Colonic mucosa (tissue), 4 donors: Measurements from ENCODE around the gene STRADB. TPM values are rescaled to one million over a fixed set of nuclear protein-coding genes. Genes with fewer than 3 reads are reported as not detected.

ENCODE experiments used
- DNase-seq: peaks from one replicate; pipeline ENCODE4 v3.0.0-alpha.2; 2020
- H3K27ac ChIP-seq: fragments of 200-600 bp; one replicate; pipeline ENCODE4 v1.8.0; 2021
- H3K27me3 ChIP-seq: fragments of 200-600 bp; one replicate; pipeline ENCODE4 v1.8.0; 2021
- H3K36me3 ChIP-seq: fragments of 200-600 bp; one replicate; pipeline ENCODE4 v1.8.0; 2021
- H3K4me1 ChIP-seq: fragments of 200-600 bp; one replicate; pipeline ENCODE4 v1.8.0; 2021; ENCODE audit warnings: mild to moderate bottlenecking
- H3K4me3 ChIP-seq: fragments of 200-600 bp; one replicate; pipeline ENCODE4 v1.8.0; 2021
- H3K9ac ChIP-seq, 2 donors: one replicate each; pipeline ENCODE4 v1.7.0; 2013; ENCODE audit warnings: control low read depth in 2 of 2, low read depth in 2 of 2, low read length in 2 of 2
- H3K9me3 ChIP-seq: fragments of 200-600 bp; one replicate; pipeline ENCODE4 v1.8.0; 2021
- intact Hi-C: fragments of 100-400 bp; cut with DNase I; formaldehyde crosslinking; loops from one replicate; pipeline ENCODE4 v1.14.1; 2022
- total RNA-seq, 2 donors: library from RNA; stranded (reverse); fragmentation: NEBNext Ultra II Directional in 1 of 2; extraction: Animal tissue kit (Norgen Biotek cat#: 25700) in 1 of 2; gene quantifications; one replicate each; pipeline ENCODE4 v1.2.1, GENCODE V29; 2021
- TF ChIP-seq, protein P1 (sequence below): fragments of 200-600 bp; IDR thresholded peaks from one replicate; pipeline ENCODE4 v1.8.0; 2022; ENCODE audit warnings: antibody characterized with exemption, mild to moderate bottlenecking
- donor health status: healthy.
- donor health status: DM: no; HTN: no; CAD: no.
- donor health status: DM: no; HTN: no; CAD: no.

The STRADB gene
- total RNA-seq, 2 donors from 2014 or later, result 50.0 to 50.9 TPM

DNA sequence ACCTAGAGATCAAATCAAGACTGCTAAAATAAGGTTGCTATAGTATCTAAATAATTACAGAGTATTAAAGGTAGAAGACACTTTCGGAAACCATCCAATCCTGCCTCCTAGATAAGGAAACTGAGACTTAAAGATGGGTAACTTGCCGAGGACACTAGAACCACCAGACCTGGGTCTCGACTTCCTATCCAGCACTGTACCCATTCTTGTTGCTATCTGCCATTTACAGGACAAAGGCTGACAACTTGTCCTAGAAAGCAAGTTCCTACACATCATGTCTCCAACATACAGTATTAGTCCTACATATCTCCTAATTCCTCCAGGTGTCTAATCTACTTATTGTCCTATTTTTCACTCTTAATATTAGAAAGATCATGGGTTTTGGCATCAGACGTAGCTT, 38.0 kb upstream of the STRADB start:
- TF ChIP-seq, protein P1, sequence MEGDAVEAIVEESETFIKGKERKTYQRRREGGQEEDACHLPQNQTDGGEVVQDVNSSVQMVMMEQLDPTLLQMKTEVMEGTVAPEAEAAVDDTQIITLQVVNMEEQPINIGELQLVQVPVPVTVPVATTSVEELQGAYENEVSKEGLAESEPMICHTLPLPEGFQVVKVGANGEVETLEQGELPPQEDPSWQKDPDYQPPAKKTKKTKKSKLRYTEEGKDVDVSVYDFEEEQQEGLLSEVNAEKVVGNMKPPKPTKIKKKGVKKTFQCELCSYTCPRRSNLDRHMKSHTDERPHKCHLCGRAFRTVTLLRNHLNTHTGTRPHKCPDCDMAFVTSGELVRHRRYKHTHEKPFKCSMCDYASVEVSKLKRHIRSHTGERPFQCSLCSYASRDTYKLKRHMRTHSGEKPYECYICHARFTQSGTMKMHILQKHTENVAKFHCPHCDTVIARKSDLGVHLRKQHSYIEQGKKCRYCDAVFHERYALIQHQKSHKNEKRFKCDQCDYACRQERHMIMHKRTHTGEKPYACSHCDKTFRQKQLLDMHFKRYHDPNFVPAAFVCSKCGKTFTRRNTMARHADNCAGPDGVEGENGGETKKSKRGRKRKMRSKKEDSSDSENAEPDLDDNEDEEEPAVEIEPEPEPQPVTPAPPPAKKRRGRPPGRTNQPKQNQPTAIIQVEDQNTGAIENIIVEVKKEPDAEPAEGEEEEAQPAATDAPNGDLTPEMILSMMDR, result no peak
- no peak overlapping the region for H3K4me3 ChIP-seq
- no peaks in the 10 kb centered on the region for H3K9me3 ChIP-seq
- intact Hi-C loops, result no loop called here
- H3K4me1 ChIP-seq, result no peaks in the 10 kb centered on the region
- no peak for DNase-seq
- H3K27ac ChIP-seq, result no peak overlapping the region
- H3K9ac ChIP-seq, result no peak overlapping the region
- H3K36me3 ChIP-seq, result no peaks in the 10 kb centered on the region
- no peaks in the 10 kb centered on the region for H3K27me3 ChIP-seq

DNA sequence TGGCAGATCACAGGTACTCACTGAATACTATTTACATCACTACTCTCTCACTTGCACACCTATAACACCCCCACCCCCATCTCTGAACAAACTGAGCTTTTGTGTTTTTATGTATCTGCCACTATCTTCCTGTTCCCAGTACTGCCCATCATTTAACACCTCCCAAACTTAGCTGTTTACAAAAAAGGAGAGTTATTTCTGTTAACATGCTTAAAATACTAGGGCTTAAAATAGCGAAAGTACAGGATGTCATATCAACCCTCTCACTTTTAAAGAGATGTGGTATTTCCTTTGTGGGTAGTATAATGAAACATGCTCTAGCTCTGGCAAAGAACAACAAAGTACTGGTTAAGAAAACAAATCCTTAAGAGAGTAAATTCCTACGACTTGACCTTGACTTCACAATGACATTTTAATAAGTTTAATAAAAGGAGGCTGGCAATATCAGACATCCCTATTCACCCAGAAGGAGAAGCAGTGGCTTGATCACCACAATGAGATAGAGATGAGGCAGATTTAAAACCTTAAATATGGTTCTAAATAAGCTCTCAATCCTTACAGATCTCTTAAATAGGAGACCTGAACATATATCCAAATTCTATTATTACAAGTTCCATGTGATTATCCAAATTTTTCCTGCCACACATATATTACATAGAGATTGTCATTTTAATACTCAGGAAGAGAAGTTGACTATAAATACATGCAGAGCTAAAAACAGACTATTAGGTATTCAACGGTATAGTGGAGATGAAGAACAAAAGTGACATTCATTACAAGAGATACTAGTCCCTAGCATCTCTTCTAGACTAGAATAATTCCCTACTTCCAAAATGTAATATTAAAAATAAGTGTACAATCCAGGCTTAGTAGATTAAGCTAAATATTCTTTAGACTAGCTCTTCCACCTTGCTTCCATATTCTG, 37.2 kb upstream of the STRADB start:
- Histone ChIP-seq H3K36me3 (no peaks in the 10 kb centered on the region), H3K9me3 (no peaks in the 10 kb centered on the region), H3K27me3 (no peaks in the 10 kb centered on the region), H3K4me1 (no peaks in the 10 kb centered on the region), H3K4me3 (no peak overlapping the region), H3K9ac (no peak overlapping the region), H3K27ac (no peak overlapping the region)
- TF ChIP-seq, protein P1, result no peak
- intact Hi-C loops, result no loop called here
- no peak for DNase-seq

DNA sequence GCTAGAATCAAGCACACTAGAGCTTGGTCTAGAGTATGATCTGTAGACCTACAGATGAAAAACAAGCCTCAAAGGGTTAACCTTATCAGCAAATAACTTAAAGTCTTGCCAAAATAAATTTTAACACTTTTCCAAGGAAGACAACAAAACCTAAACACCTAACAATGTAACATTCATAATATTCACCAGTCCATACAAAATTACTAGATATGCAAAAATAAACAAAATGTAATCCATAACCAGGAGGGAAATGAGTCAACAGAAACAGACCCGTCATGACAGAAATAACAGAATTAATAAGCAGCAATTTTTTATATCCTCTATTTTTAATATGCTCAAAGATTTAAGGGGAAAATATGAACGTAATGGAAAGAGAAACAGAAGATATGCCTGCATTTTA, 36.4 kb upstream of the STRADB start:
- no peak for DNase-seq
- no peak overlapping the region for H3K4me3 ChIP-seq
- H3K9ac ChIP-seq, result no peak overlapping the region
- H3K27ac ChIP-seq, result no peak overlapping the region
- no peaks in the 10 kb centered on the region for H3K36me3 ChIP-seq
- no peaks in the 10 kb centered on the region for H3K9me3 ChIP-seq
- TF ChIP-seq, protein P1, result no peak
- no peaks in the 10 kb centered on the region for H3K27me3 ChIP-seq
- intact Hi-C loops, result no loop called here
- no peaks in the 10 kb centered on the region for H3K4me1 ChIP-seq

DNA sequence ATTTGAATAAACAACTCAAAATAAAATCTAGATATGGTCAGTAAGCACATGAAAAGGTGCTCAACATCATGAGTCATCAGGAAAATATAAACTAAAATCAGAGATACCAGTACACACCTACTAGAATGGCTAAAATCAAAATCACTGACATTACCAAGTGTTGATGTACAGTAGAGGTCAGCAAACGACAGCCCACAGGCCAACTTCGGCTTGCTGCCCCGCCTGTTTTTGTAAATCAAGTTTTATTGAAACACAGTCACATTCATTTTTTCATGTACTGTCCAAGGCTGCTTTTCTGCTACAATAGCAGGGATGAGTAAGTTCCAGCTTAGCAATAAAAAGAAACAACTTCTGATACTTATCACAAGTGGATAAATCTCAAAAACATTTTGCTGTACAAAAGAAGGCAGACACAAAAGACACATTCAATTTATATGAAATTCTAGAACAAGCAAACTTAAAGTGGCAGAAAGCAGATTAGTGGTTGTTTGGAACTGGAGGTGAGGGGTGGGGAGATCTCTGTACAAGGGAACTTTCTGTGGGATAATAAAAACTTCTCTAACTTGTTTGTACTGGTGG, 32.4 kb upstream of the STRADB start:
- H3K9me3 ChIP-seq, result no peaks in the 10 kb centered on the region
- DNase-seq, result peak; percentile 40
- H3K9ac ChIP-seq, result no peak overlapping the region
- H3K4me1 ChIP-seq, result no peaks in the 10 kb centered on the region
- H3K36me3 ChIP-seq, result no peaks in the 10 kb centered on the region
- no peak overlapping the region for H3K27ac ChIP-seq
- H3K27me3 ChIP-seq, result no peaks in the 10 kb centered on the region
- TF ChIP-seq, protein P1, result no peak
- no peak overlapping the region for H3K4me3 ChIP-seq
- intact Hi-C loops, result no loop called here

DNA sequence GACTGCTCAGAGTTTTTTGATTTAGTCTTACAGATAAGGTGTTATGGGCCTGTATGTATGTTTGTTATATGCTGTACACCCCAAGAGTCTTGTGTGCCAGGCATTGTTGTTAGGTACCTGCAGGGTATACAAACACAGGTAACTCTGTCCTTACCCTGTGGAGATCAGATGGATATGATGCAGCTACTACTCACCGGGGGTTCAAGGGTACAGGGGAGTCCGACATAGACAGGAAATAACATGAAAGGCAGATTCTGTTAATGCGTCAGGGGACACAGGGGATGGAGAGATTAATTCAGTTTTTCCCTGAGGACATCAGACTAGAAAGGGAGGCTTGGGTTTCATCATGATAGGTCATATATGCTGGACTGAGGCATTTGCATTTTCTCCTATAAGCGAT, 31.6 kb upstream of the STRADB start:
- DNase-seq, result no peak
- H3K27me3 ChIP-seq, result no peaks in the 10 kb centered on the region
- TF ChIP-seq, protein P1, result no peak
- no peak overlapping the region for H3K4me3 ChIP-seq
- no peak overlapping the region for H3K27ac ChIP-seq
- no peaks in the 10 kb centered on the region for H3K36me3 ChIP-seq
- H3K9ac ChIP-seq, result no peak overlapping the region
- H3K9me3 ChIP-seq, result no peaks in the 10 kb centered on the region
- H3K4me1 ChIP-seq, result no peaks in the 10 kb centered on the region
- intact Hi-C loops, result no loop called here
